ENCODE measurements around the gene STK17A.

GRCh38 chr7:43589133-43589478 is 6.2 kb downstream of the STK17A start:
- no peak for TF ChIP-seq RAD21 (conservative IDR thresholded peaks at IDR 0.05)
- no peak for TF ChIP-seq CTCF (IDR thresholded peaks at IDR 0.05; ENCODE audit: poor library complexity, severe bottlenecking)
- no peak for TF ChIP-seq EP300 (conservative IDR thresholded peaks at IDR 0.05; ENCODE audit: poor library complexity, severe bottlenecking)
- TF ChIP-seq REST (IDR thresholded peaks at IDR 0.05; ENCODE audit: borderline replicate concordance), result no peak
